Neural progenitor cell (in vitro differentiated cells): ENCODE results near the gene ORC2.
"Not testable (repeated sequence)": the region's sequence is repeated elsewhere in the genome, so short reads cannot be mapped to it uniquely, and the experiment has no call there.

Source experiments
- CTCF ChIP-seq: fragments of 200-600 bp; sonication (generic); IDR thresholded peaks from 2 replicates; pipeline ENCODE4 v1.5.1; 2017; ENCODE audit warnings: antibody characterized with exemption, mild to moderate bottlenecking
- EZH2phosphoT487 ChIP-seq: fragments of 200-600 bp; sonication (generic); IDR thresholded peaks from 2 replicates; pipeline ENCODE4 v1.6.1; 2017; ENCODE audit warnings: antibody characterized with exemption

- TF ChIP-seq CTCF, EZH2phosphoT487: not testable (repeated sequence)
Measured at GRCh38 chr2:200963918-200964252, 425 bp upstream of the ORC2 start.
